Caki2 (cell line): ENCODE results near the gene SOX1. TPM values are rescaled to one million over a fixed set of nuclear protein-coding genes. Genes with fewer than 3 reads are reported as not detected.

ENCODE experiments used
- DNase-seq: peaks from one replicate; pipeline ENCODE4 v3.0.0-alpha.2; 2015; ENCODE audit warnings: low read depth
- in situ Hi-C: cut with HindIII; loops from 2 replicates; pipeline ENCODE4 v1.10.0; 2016; ENCODE audit warnings: low sequenced_read_pairs, low pct_unique_long_range_greater_than_20kb, mixed read lengths
- total RNA-seq: library from RNA; depleted of rRNA; stranded (reverse); fragments of >200 nt; shearing (Covaris generic); gene quantifications from 2 replicates; pipeline ENCODE4 v1.2.3, GENCODE V29; 2014; ENCODE audit warnings: low replicate concordance

Gene SOX1
- total RNA-seq, 1 experiment from 2014 or later: 1.7 TPM

- DNase-seq: no peak
Observed at GRCh38 chr13:112116187-112116950, 49.4 kb downstream of the SOX1 start.

DNA sequence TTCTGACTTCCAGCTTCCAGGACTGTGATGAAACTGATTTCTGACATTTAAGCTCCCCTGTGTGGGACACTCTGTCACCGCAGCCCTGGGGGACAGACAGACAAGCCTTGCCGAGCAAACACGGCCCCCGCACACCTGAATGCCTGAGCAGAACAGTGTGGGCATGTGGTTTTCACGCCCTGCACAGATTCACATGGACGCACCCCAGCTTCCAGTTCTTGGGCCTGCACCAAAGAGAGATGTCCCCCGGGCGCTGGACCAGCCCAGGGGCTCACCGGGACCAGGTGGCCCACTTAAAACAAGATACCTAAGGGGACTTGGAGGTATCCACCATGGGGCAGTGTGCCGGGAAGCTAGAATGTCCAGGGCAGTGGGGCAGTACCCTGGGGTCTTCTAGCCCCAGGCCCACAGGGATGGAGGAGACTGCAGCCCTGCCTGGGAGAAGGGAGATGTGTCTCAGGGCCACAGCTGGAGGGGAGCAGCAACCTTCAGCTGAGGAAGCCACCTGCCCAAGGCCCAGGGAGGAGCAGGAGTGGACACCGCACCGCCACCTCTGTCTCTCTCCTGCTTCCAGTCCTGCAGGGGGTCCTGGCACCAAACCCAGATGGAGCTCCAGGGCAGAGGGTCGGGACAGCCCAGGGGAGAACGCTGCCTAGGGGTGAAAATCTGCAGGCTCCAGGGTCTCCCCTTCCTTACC, 50.5 kb downstream of the SOX1 start:
- in situ Hi-C loops: no loop called here
- no peak for DNase-seq

More at GRCh38 chr13:112116187-112116950, 49.4 kb downstream of the SOX1 start:
- in situ Hi-C loops: no loop called here

DNA sequence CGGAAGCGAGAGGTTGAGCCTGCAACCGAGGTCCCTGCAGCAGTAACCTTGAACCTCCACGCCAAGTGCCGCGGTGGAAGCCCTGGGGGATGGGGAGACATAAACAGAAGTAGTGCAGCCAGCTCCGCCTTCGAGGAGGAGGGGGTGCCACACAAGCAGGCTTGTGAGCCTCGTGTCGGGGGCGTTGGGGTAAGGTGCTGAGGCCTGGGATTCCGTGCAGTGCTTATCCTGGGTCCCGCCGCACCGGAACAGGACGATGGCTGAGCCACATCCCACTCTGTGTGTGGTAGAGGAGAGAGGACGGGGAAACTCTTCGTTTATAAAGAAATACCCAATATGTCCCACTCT, 51.0 kb downstream of the SOX1 start:
- in situ Hi-C loops: no loop called here
- no peak for DNase-seq

GRCh38 chr13:112118451-112119064, 51.6 kb downstream of the SOX1 start:
- in situ Hi-C loops: no loop called here
- no peak for DNase-seq

DNA sequence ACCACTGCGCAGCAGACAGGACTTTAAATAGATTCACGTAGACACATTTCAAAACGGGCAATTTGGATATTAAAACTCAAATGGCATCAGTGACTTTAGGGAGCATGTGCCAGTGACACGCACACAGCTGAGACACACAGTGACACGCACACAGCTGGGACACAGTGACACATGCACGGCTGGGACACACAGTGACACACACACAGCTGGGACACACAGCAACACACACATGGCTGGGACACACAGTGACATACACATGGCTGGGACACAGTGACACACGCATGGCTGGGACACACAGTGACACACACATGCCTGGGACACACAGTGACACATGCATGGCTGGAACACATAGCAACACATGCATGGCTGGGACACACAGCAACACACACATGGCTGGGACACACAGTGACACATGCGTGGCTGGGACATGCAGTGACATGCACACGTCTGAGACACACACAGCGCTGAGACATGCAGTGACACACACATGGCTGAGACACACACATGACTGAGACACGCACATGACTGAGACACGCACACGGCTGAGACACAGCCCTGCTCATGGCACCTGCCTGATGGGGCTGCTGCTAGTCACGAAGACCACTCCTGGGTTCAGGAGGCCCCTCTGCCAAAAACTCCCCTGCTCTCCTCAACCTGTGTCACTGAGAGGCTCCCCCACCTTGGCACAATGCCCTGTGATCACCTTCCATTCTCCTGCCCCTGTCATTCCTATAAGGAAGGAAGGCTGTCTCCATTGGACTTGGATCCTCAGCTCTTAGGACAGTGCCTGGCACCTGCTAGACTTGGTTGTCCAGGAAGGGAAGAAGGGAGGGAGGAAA, 52.5 kb downstream of the SOX1 start:
- in situ Hi-C loops: no loop called here
- DNase-seq: no peak

DNA sequence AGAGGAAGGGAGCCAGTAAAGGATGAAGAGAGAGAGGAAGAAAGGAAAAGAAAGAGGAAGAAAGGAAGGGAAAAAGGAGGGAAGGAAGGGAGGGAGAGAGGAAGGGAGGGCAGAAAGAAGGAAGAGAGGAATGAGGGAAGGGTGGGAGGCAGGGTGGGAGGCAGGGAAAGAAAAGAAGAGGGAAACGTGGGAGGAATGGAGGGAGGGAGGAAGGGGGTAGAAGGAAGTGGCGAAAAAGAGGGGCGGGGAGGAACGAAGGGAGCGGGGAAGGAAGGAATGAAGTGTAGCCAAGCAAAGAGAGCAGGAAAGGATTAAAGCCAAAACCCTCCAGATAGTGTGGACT, 53.1 kb downstream of the SOX1 start:
- in situ Hi-C loops: no loop called here
- no peak for DNase-seq
